GM12878 (cell line): ENCODE measurements around the gene EFTUD2. TPM values are rescaled to one million over a fixed set of nuclear protein-coding genes. Genes with fewer than 3 reads are reported as not detected.

Experiments
- ATAC-seq: fragments of 200-7000 bp; cut with Tn5 transposase; 3 replicates; pipeline ENCODE4 v1.9.1; 2020; ENCODE audit warnings: mild to moderate bottlenecking, moderate library complexity
- BruUV-seq: library from RNA; stranded (reverse); fragments of 400-500 nt; replicated peaks from 2 replicates; lab custom pipeline; 2021; lab: Mats Ljungman, UMichigan
- CTCF ChIA-PET: fragments of 300-600 bp; sonication (Branson Sonifier 250); formaldehyde crosslinking; extraction: SDS; loops from one replicate; lab custom pipeline; 2021; ENCODE audit warnings: inconsistent platforms; lab: Yijun Ruan, JAX
- POLR2A ChIA-PET: fragments of 350-600 bp; formaldehyde crosslinking; extraction: SDS; loops from one replicate; lab custom pipeline; 2021; ENCODE audit warnings: inconsistent platforms; lab: Charles Lee
- RAD21 ChIA-PET: fragments of 300-600 bp; sonication (Branson Sonifier 250); formaldehyde crosslinking; loops from one replicate; lab custom pipeline; 2023; ENCODE audit warnings: antibody characterized with exemption; ENCODE audit not compliant: unreplicated experiment; lab: Charles Lee
- SMC1A ChIA-PET: fragments of 300-600 bp; sonication (Branson Sonifier 250); formaldehyde crosslinking; loops from one replicate; lab custom pipeline; 2023; ENCODE audit not compliant: unreplicated experiment, uncharacterized antibody; lab: Charles Lee
- DNase-seq: peaks from one replicate; pipeline ENCODE4 v3.0.0-alpha.2; 2011; ENCODE audit warnings: low read depth, low spot score
- FAIRE-seq: peaks from 3 replicates; lab custom pipeline; 2011; peaks lifted over from hg19 to GRCh38; lab: Jason Lieb, UNC
- H2AFZ ChIP-seq: 2 replicates; pipeline ENCODE4 v1.6.0; 2011; ENCODE audit warnings: low read depth, low read length, control low read depth; ENCODE audit not compliant: control insufficient read depth
- H3K27ac ChIP-seq: 2 replicates; pipeline ENCODE4 v1.5.1; 2011; ENCODE audit warnings: control low read depth; ENCODE audit not compliant: control insufficient read depth, insufficient read depth
- H3K27me3 ChIP-seq, 2 experiments: replicated peaks in 1 of 2; 2 replicates each; pipeline versions ENCODE4 v1.6.0 to v1.6.1; 2011; ENCODE audit warnings: low read length in 1 of 2; ENCODE audit not compliant: control insufficient read depth in 2 of 2, insufficient read depth in 2 of 2
- H3K36me3 ChIP-seq, 2 experiments: 2 replicates each; pipeline ENCODE4 v1.5.1; 2011; ENCODE audit warnings: low read length in 1 of 2; ENCODE audit not compliant: control insufficient read depth in 2 of 2, insufficient read depth in 2 of 2
- H3K4me1 ChIP-seq: 2 replicates; pipeline ENCODE4 v1.6.1; 2011; ENCODE audit warnings: mild to moderate bottlenecking, low read length, moderate library complexity, mixed read lengths; ENCODE audit not compliant: control insufficient read depth, insufficient read depth
- H3K4me2 ChIP-seq: 2 replicates; pipeline ENCODE4 v1.6.0; 2011; ENCODE audit warnings: control low read depth; ENCODE audit not compliant: control insufficient read depth, insufficient read depth
- H3K4me3 ChIP-seq: fragments of 200-600 bp; sonication (generic); 2 replicates; pipeline ENCODE4 v1.5.1; 2016
- H3K79me2 ChIP-seq: 2 replicates; pipeline ENCODE4 v1.6.0; 2011; ENCODE audit warnings: low read length; ENCODE audit not compliant: control insufficient read depth, insufficient read depth
- H3K9ac ChIP-seq: 2 replicates; pipeline ENCODE4 v1.8.0; 2011; ENCODE audit warnings: low read length, control low read depth, mixed read lengths; ENCODE audit not compliant: control insufficient read depth, insufficient read depth
- H3K9me3 ChIP-seq: replicated peaks from 3 replicates; pipeline ENCODE4 v1.5.1; 2011; ENCODE audit warnings: mild to moderate bottlenecking, low read length; ENCODE audit not compliant: control insufficient read depth, insufficient read depth
- H4K20me1 ChIP-seq: 2 replicates; pipeline ENCODE4 v1.6.0; 2011; ENCODE audit not compliant: control insufficient read depth, insufficient read depth
- CEBPZ ChIP-seq: fragments of 150-350 bp; IDR thresholded peaks from 2 replicates; pipeline ENCODE4 v1.6.1; 2016; ENCODE audit warnings: low read depth, low read length
- CHD2 ChIP-seq: IDR thresholded peaks from 2 replicates; pipeline ENCODE4 v1.6.1; 2011; ENCODE audit warnings: low read depth, low read length, improper control_type of control experiment, borderline replicate concordance
- CHD4 ChIP-seq: fragments of 200-600 bp; sonication (generic); IDR thresholded peaks from 2 replicates; pipeline ENCODE4 v1.6.1; 2016; ENCODE audit warnings: mild to moderate bottlenecking
- E2F4 ChIP-seq: IDR thresholded peaks from 2 replicates; pipeline ENCODE4 v1.6.1; 2012; ENCODE audit warnings: low read depth, low read length, improper control_type of control experiment
- GABPA ChIP-seq: IDR thresholded peaks from 2 replicates; pipeline ENCODE4 v1.6.1; 2014; ENCODE audit warnings: antibody characterized with exemption, low read depth, mild to moderate bottlenecking, inconsistent platforms
- MEF2A ChIP-seq: IDR thresholded peaks from 2 replicates; pipeline ENCODE4 v1.6.1; 2011; ENCODE audit warnings: low read depth, mild to moderate bottlenecking, low read length, moderate library complexity; ENCODE audit not compliant: insufficient read depth
- RBBP5 ChIP-seq: fragments of 200-600 bp; sonication (generic); conservative IDR thresholded peaks from 2 replicates; pipeline ENCODE4 v1.6.1; 2016
- RELB ChIP-seq: fragments of 450-650 bp; IDR thresholded peaks from 2 replicates; pipeline ENCODE4 v1.6.1; 2017; ENCODE audit warnings: low read depth, mild to moderate bottlenecking, moderate library complexity
- RFX5 ChIP-seq: IDR thresholded peaks from 2 replicates; pipeline ENCODE4 v1.6.1; 2011; ENCODE audit warnings: low read depth, low read length, improper control_type of control experiment
- TBL1XR1 ChIP-seq: IDR thresholded peaks from 2 replicates; pipeline ENCODE4 v1.6.1; 2012; ENCODE audit warnings: low read depth, low read length, improper control_type of control experiment
- ZBTB11 ChIP-seq: fragments of 450-650 bp; formaldehyde crosslinking; IDR thresholded peaks from 2 replicates; pipeline ENCODE4 v1.5.0; 2022; ENCODE audit warnings: mild to moderate bottlenecking, missing genetic modification characterization
- WGBS: methylation state at CpG from one replicate; pipeline ENCODE4 v1.1.6; 2016; ENCODE audit warnings: low lambda C conversion rate; ENCODE audit not compliant: insufficient replicate concordance, insufficient coverage; ENCODE audit errors: missing lambda C conversion rate; 5-methylcytosine and 5-hydroxymethylcytosine counted together
- in situ Hi-C: fragments of 300-500 bp; cut with MboI; formaldehyde crosslinking; loops from 9 replicates; pipeline ENCODE4 v1.14.3; 2018; ENCODE audit warnings: mixed read lengths
- intact Hi-C: fragments of 100-400 bp; cut with micrococcal nuclease; formaldehyde crosslinking; loops from one replicate; pipeline ENCODE4 v1.14.2; 2022; ENCODE audit not compliant: unreplicated experiment
- polyA plus RNA-seq, 11 experiments: library from polyadenylated mRNA; depleted of rRNA in 4 of 11; unstranded in 6 of 11; stranded (reverse) in 5 of 11; fragments of >200 nt; fragmentation: Nextera tagmentation in 4 of 11; fragmentation: Illumina TruSeq in 1 of 11; extraction: Ambion mirVana in 4 of 11; extraction: Trizol in 1 of 11; gene quantifications; 1 replicate in 1 of 11; 2 replicates in 10 of 11; pipeline versions ENCODE4 v1.2.1 to v1.2.3, GENCODE V29; 2011 to 2016; ENCODE audit warnings: inconsistent platforms in 2 of 11, missing spikeins in 2 of 11, low read depth in 1 of 11
- total RNA-seq, 4 experiments: library from RNA; depleted of rRNA in 3 of 4; stranded (reverse); fragments of >200 nt in 3 of 4; fragmentation: Illumina TruSeq in 1 of 4; extraction: Trizol in 1 of 4; gene quantifications; 2 replicates each; pipeline versions ENCODE4 v1.2.1 to v1.2.3, GENCODE V29; 2013 to 2021

The EFTUD2 gene
- total and polyA plus RNA-seq, 10 of the 15 experiments (the other 5 are each of a cell fraction or from before 2014, with no cell fraction given): 33.0 to 198 (median 126) TPM

- H4K20me1 ChIP-seq: no peaks in the 10 kb centered on the region
- CTCF ChIA-PET: interaction anchor here (0.8 kb wide), 1 partner anchor 180 kb away, joined by 3 read pairs; no protein-coding TSS in a partner anchor
- TF ChIP-seq CHD2 (no peak), RBBP5 (no peak), ZBTB11 (CRISPR knock-in tag) (no peak), RFX5 (no peak), MEF2A (no peak), GABPA (no peak), CHD4 (no peak), TBL1XR1 (no peak), E2F4 (no peak), CEBPZ (no peak), RELB (no peak)
- no peak overlapping the region for H3K4me2 ChIP-seq
- SMC1A ChIA-PET: no interaction called here
- H3K27me3 ChIP-seq: no peaks in the 10 kb centered on the region
- no peak for DNase-seq
- WGBS: 98% methylated on average over 12 of the region's 12 CpGs
- H3K4me1 ChIP-seq: no peaks in the 10 kb centered on the region
- H3K27ac ChIP-seq: no peak overlapping the region
- H3K4me3 ChIP-seq: no peak overlapping the region
- POLR2A ChIA-PET: no interaction called here
- intact Hi-C loops (no loop called here), in situ Hi-C loops (loop anchor here (25.0 kb wide), 1 partner anchor 1659 kb away; the partner anchor contains the start of gene TMEM106A)
- ATAC-seq: no peak
- RAD21 ChIA-PET: no interaction called here
- no peak overlapping the region for H3K9ac ChIP-seq
- peaks cover 22 to 52% of the 10 kb centered on the region in 2 experiments for H3K36me3 ChIP-seq
- BruUV-seq: no TSS peak
- H3K79me2 ChIP-seq: no peaks in the 10 kb centered on the region
- FAIRE-seq: no peak
- H2AFZ ChIP-seq: no peak overlapping the region
- no peaks in the 10 kb centered on the region for H3K9me3 ChIP-seq
These were observed 27.7 kb downstream of the EFTUD2 start for GRCh38 chr17:44871556-44871955.
